Activated CD4-positive, alpha-beta T cell treated with anti-CD3 and anti-CD28 coated beads, Interleukin-2, amount 10 ng/mL, durations not matched to agents 24 days and 14 days (primary cell): ENCODE measurements around the gene PSME2. TPM values are rescaled to one million over a fixed set of nuclear protein-coding genes. Genes with fewer than 3 reads are reported as not detected.
A peak's percentile ranks its signal among the peaks of the same experiment; 100 is the strongest.

Source experiments
- DNase-seq: peaks from one replicate; pipeline ENCODE4 v3.0.0; 2022
- H3K27ac Mint-ChIP-seq: one replicate; pipeline ENCODE4 v1.8.0; 2022; ENCODE audit warnings: mild to moderate bottlenecking, mixed read lengths
- H3K27me3 Mint-ChIP-seq: one replicate; pipeline ENCODE4 v1.8.0; 2022; ENCODE audit warnings: mixed read lengths
- H3K36me3 Mint-ChIP-seq: one replicate; pipeline ENCODE4 v1.8.0; 2022; ENCODE audit warnings: low read depth, mild to moderate bottlenecking, mixed read lengths
- H3K4me1 Mint-ChIP-seq: one replicate; pipeline ENCODE4 v1.8.0; 2021; ENCODE audit warnings: mixed read lengths
- H3K4me3 Mint-ChIP-seq: one replicate; pipeline ENCODE4 v1.8.0; 2022; ENCODE audit warnings: mild to moderate bottlenecking, moderate library complexity, mixed read lengths
- H3K9me3 Mint-ChIP-seq: one replicate; pipeline ENCODE4 v1.8.0; 2021; ENCODE audit warnings: mixed read lengths
- intact Hi-C: fragments of 100-400 bp; cut with micrococcal nuclease; formaldehyde crosslinking; loops from one replicate; pipeline ENCODE4 v1.15.1; 2023
- total RNA-seq: library from RNA; stranded (reverse); gene quantifications from 2 replicates; pipeline ENCODE4 v1.2.3, GENCODE V29; 2022

PSME2 gene
- total RNA-seq, 1 donor from 2014 or later, result 565 TPM

DNA sequence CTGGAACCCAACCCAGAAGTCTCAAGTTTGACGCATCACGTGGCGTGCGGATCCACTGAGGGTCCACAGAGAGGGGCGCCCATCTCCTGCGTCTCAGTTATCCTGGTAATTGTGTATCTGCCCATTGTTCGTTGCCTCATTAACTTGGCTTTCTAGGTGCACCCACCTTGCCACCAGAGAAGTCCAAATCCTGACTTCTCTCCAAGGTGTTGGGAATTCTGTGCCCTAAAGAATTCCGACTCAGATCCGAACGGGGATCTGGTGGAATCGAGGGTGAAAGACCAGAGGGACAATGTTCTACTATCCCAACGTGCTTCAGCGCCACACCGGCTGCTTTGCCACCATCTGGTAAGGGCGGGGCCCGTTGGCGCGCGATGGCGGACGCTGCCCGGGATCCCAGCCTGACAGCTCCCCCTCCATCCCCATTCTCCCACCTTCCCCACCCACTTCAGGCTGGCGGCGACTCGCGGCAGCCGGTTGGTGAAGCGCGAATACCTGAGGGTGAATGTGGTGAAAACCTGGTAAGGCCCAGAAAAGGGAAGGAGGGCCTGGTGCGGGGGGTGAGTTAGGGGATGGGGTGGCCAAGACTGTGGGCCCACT is 26.0 kb upstream of the PSME2 start:
- Mint-ChIP-seq H3K4me3 (no peak overlapping the region), H3K4me1 (peaks cover 23% of the 10 kb centered on the region), H3K36me3 (peaks cover 61% of the 10 kb centered on the region), H3K27me3 (no peaks in the 10 kb centered on the region), H3K27ac (no peak overlapping the region), H3K9me3 (no peaks in the 10 kb centered on the region)
- no peak for DNase-seq
- intact Hi-C loops, result no loop called here

DNA sequence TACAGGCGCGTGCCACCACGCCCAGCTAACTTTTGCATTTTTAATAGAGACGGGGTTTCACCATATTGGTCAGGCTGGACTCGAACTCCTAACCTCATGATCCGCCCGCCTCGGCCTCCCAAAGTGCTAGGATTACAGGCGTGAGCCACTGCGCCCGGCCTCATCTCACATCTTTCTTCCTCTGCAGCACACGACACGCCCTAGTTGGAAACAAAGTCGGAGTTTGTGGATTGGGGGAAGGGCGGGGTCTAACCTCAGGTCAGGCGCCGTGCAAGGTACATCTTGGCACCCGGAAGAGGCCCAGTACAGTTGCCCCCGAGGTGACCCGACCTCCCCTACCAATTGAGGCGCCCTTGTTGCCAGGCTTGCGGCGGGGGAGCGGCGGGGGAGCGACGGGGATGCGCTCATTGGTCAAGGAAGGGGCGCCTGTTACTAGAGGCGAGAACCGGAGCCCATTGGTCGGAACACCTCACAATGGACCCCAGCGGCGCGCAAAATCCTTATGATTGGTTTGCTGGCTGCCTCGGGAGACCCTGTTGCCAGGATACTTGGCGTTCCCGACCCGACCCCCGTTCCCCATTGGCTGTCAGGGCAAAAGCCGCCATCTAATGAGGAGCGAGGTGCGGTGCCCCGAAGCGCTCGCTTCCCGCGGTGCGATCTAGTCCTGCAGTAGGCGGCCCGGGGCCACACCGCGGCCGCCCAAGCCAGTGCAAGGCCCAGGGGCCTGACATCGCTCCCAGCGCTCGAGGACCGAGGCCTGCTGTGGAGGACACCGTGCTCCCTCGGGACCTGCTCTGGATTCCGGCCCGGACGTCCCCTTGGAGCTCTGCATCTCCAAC is 25.2 kb upstream of the PSME2 start, which contains the start of gene REC8:
TSS of gene REC8 (plus strand) at position 659 of the 839 bp plus-strand sequence. CDS start 473 bp downstream, outside the sequence.
- H3K27ac Mint-ChIP-seq, result peak within 1 kb of the TSS; percentile 83
- H3K36me3 Mint-ChIP-seq, result peaks cover 58% of the 10 kb centered on the region
- peak within 1 kb of the TSS; percentile 72 for H3K4me3 Mint-ChIP-seq
- DNase-seq, result peak; percentile 76
- no peaks in the 10 kb centered on the region for H3K27me3 Mint-ChIP-seq
- intact Hi-C loops, result no loop called here
- H3K9me3 Mint-ChIP-seq, result no peaks in the 10 kb centered on the region
- peaks cover 26% of the 10 kb centered on the region for H3K4me1 Mint-ChIP-seq

DNA sequence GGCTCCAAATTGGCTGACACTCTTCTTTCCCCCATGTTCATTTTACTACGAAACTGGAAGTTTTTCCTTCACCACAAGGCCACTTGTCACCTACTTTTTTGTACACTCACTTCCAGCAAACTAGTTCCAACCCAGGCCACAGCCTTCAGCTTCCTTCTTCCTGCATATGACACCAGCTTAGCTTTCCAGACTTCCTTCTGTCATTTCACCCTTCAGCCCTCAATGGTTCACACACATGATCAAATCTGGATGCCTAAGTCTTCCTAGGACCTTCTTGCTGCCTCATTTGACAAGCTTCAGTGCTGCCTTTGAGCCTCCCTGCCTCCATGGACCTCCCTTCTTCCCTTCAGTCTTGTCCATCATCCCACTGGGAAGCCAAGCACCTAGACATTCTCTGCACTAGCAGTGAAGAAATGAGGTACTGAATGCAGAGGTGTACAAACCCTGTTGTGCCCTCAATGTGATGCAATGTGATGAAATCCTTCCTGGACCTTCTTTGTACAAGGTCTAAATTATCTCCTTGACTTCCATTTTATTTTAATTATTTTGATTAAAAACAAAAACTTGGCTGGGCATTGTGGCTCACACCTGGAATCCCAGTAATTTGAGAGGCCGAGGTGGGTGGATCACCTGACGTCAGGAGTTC is 21.2 kb upstream of the PSME2 start:
- peaks cover 77% of the 10 kb centered on the region for H3K36me3 Mint-ChIP-seq
- no peak for DNase-seq
- H3K4me3 Mint-ChIP-seq, result no peak overlapping the region
- peaks cover 50% of the 10 kb centered on the region for H3K4me1 Mint-ChIP-seq
- peak overlapping the region; percentile 79 for H3K27ac Mint-ChIP-seq
- intact Hi-C loops, result no loop called here
- H3K27me3 Mint-ChIP-seq, result no peaks in the 10 kb centered on the region
- no peaks in the 10 kb centered on the region for H3K9me3 Mint-ChIP-seq

DNA sequence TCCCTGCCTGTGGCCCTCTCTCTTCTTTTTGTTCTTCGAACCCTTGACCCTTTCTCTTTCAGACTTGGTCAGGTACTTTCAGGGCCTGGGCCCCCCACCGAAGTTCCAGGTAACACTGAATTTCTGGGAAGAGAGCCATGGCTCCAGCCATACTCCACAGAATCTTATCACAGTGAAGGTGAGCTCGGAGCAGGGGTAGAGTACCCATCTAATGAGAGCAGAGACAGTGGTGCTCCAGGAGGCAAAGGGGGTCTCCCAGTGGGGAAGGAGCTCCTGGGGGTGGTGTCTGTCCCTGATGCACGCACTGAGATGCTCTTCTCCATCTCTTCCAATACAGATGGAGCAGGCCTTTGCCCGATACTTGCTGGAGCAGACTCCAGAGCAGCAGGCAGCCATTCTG is 19.4 kb upstream of the PSME2 start:
- DNase-seq, result no peak
- Mint-ChIP-seq H3K4me1 (peaks cover 54% of the 10 kb centered on the region), H3K27ac (peak overlapping the region; percentile 53), H3K9me3 (no peaks in the 10 kb centered on the region), H3K27me3 (peaks cover 2% of the 10 kb centered on the region), H3K4me3 (no peak overlapping the region), H3K36me3 (peaks cover 85% of the 10 kb centered on the region)
- intact Hi-C loops, result no loop called here

DNA sequence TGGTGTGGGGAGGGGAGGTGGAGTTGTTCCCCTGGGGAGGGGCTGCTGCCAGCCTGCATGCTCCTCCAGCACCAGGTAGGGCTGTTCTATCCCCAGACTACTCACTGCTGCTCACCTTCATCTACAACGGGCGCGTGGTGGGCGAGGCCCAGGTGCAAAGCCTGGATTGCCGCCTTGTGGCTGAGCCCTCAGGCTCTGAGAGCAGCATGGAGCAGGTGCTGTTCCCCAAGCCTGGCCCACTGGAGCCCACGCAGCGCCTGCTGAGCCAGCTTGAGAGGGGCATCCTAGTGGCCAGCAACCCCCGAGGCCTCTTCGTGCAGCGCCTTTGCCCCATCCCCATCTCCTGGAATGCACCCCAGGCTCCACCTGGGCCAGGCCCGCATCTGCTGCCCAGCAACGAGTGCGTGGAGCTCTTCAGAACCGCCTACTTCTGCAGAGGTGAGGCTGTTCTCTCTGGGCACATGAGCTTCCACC is 18.1 kb upstream of the PSME2 start:
- peak overlapping the region; percentile 49 for H3K4me3 Mint-ChIP-seq
- peak overlapping the region; percentile 68 for H3K27ac Mint-ChIP-seq

DNA sequence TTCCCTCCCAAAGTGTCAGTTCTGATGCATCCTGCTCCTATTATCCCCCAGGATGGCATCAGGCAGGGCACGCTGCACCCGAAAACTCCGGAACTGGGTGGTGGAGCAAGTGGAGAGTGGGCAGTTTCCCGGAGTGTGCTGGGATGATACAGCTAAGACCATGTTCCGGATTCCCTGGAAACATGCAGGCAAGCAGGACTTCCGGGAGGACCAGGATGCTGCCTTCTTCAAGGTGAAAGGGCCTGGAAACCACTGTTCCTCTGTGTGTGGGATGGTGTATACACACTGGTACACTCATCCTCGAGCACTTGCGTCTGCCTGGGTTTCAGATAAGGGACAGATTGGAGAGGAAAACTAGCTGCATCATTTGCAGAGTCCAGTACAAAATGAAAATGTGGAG is 15.7 kb upstream of the PSME2 start:
- peak; percentile 74 for DNase-seq
- H3K27me3 Mint-ChIP-seq, result peaks cover 2% of the 10 kb centered on the region
- no peaks in the 10 kb centered on the region for H3K9me3 Mint-ChIP-seq
- intact Hi-C loops, result loop anchor here (5.0 kb wide), 2 partner anchors 105 to 150 kb away; no protein-coding TSS in a partner anchor
- H3K36me3 Mint-ChIP-seq, result peaks cover 89% of the 10 kb centered on the region
- H3K27ac Mint-ChIP-seq, result peak overlapping the region; percentile 97
- peak overlapping the region; percentile 93 for H3K4me3 Mint-ChIP-seq
- peaks cover 51% of the 10 kb centered on the region for H3K4me1 Mint-ChIP-seq

More for the DNA sequence above, 18.1 kb upstream of the PSME2 start:
- peaks cover 85% of the 10 kb centered on the region for H3K36me3 Mint-ChIP-seq
- no peaks in the 10 kb centered on the region for H3K9me3 Mint-ChIP-seq
- peaks cover 61% of the 10 kb centered on the region for H3K4me1 Mint-ChIP-seq
- DNase-seq, result no peak
- intact Hi-C loops, result loop anchor here (5.0 kb wide), 2 partner anchors 107 to 152 kb away; no protein-coding TSS in a partner anchor
- H3K27me3 Mint-ChIP-seq, result peaks cover 2% of the 10 kb centered on the region

DNA sequence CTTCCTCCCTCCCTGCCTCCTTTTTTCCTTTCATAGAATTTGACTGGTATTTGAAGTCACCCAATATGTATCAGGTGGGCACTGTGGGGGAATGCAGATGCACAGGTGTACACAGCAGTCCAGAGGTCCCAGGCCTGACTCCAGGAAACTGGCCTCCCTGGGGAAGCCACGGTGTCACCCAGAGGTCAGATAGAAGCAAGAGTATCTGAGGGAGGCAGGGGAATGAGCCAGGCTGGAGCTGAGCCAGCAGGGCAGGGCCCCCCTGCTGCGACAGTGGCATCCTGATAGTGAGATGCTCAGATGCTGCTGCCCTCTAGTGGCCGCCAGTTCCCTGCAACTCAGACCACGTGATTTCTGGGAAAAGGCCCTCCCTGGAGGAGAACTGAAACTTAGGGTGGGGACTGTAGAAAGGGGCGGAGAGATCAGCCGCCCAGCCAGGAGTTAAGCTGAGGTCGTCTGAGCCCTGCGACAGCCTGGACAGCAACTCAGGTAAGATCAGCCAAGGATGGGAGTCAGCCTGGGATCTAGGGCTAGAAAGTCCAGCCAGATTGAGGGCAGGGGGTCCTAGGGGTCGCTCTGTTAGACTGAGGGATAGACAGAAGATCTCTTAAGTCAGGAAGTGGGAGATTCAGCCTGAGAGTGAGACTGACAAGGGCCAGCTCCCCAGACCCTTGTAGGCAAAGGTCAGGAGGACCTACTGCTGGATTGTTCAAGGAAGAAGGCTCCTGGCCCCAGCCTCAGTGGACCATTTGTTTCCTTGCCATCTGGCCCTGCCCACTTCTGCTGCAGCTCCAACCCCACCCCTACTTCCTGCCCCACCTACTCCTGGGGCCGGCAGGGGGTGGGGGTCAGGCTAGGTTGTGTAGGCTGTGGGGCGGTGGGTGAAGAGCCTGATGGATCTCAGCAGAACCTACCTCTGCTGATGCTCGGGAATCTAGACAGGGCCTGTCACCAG is 14.7 kb upstream of the PSME2 start, which contains the start of gene IRF9:
TSS of gene IRF9 (plus strand) at position 416 of the 955 bp plus-strand sequence. CDS start 880 bp downstream, outside the sequence.
- intact Hi-C loops, result loop anchor here (1.0 to 5.0 kb wide), 9 partner anchors 14 to 149 kb away; partner anchors contain the start of genes CHMP4A, DCAF11, EMC9 and IPO4
- Mint-ChIP-seq H3K36me3 (peaks cover 86% of the 10 kb centered on the region), H3K9me3 (no peaks in the 10 kb centered on the region), H3K27ac (peak within 1 kb of the TSS; percentile 97), H3K27me3 (peaks cover 2% of the 10 kb centered on the region), H3K4me3 (peak within 1 kb of the TSS; percentile 93), H3K4me1 (peaks cover 51% of the 10 kb centered on the region)
- peak; percentile 100 for DNase-seq

DNA sequence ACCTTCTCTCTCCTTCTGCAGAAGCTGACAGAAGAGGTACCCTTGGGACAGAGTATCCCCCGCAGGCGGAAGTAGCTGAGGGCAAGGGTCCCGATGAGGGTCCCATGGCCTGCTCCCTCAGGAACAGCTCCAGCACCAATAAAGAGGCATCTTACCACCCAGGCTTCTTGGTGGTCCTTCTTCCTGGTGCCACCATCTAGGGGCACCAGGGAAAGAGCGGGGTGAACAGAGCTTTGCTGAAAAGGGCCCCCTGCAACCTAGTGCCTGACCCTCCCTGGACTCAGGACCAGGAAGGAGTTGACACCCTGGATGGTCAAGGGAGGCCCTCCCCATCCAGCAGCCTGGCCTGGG is 14.1 kb upstream of the PSME2 start:
- peaks cover 86% of the 10 kb centered on the region for H3K36me3 Mint-ChIP-seq
- peaks cover 49% of the 10 kb centered on the region for H3K4me1 Mint-ChIP-seq
- H3K27ac Mint-ChIP-seq, result peak overlapping the region; percentile 97
- H3K9me3 Mint-ChIP-seq, result no peaks in the 10 kb centered on the region
- peaks cover 2% of the 10 kb centered on the region for H3K27me3 Mint-ChIP-seq
- intact Hi-C loops, result loop anchor here (5.0 kb wide), 2 partner anchors 103 to 148 kb away; no protein-coding TSS in a partner anchor
- DNase-seq, result no peak
- peak overlapping the region; percentile 93 for H3K4me3 Mint-ChIP-seq

DNA sequence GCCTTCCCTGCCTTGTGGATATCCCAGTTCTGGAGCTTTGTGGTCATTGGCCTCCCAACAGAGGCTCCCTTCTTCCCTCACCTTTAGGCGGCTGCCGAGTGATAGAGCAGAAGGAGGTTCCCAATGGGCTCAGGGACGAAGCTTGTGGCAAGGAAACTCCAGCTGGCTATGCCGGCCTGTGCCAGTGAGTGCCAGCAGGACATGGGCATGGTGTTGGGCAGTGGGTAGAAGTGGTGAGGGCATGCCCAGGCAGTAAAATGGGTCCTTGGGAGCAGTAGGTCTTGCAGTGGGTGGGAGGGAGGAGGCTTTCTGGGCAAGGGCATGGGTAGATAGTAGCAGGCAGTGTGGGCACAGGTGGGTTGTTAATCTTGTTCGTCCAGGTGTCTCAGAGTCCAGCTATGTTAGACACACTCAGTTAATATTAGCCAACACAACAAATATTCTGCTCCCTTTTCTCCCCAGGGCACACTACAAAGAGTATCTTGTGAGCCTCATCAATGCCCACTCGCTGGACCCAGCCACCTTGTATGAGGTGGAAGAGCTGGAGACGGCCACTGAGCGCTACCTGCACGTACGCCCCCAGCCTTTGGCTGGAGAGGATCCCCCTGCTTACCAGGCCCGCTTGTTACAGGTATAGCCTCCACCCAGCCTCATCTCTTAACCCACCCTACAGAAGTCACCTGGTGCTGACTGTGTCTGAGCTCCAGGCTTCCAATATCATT is 13.5 kb upstream of the PSME2 start:
- Mint-ChIP-seq H3K36me3 (peaks cover 84% of the 10 kb centered on the region), H3K27me3 (peaks cover 2% of the 10 kb centered on the region), H3K4me1 (peaks cover 46% of the 10 kb centered on the region), H3K4me3 (peak overlapping the region; percentile 93), H3K27ac (peak overlapping the region; percentile 97), H3K9me3 (no peaks in the 10 kb centered on the region)
- no peak for DNase-seq
- intact Hi-C loops, result loop anchor here (5.0 kb wide), 2 partner anchors 103 to 148 kb away; no protein-coding TSS in a partner anchor

DNA sequence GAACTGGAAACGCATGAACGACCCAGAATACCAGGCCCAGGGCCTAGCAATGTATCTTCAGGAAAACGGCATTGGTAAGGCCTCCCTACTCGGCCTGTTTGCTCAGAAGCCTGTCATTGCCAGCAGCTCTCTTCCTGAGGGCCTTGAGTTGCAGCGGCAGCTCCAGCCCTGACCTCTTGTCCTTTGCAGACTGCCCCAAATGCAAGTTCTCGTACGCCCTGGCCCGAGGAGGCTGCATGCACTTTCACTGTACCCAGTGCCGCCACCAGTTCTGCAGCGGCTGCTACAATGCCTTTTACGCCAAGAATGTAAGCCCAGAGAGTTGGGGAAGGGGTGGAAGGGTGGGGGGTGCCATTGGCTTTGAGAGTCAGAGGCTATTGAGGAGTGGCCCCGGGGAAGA is 10.9 kb upstream of the PSME2 start:
- intact Hi-C loops, result no loop called here
- peaks cover 72% of the 10 kb centered on the region for H3K36me3 Mint-ChIP-seq
- no peaks in the 10 kb centered on the region for H3K9me3 Mint-ChIP-seq
- H3K4me1 Mint-ChIP-seq, result peaks cover 30% of the 10 kb centered on the region
- peaks cover 2% of the 10 kb centered on the region for H3K27me3 Mint-ChIP-seq
- no peak for DNase-seq
- no peak overlapping the region for H3K27ac Mint-ChIP-seq
- no peak overlapping the region for H3K4me3 Mint-ChIP-seq

DNA sequence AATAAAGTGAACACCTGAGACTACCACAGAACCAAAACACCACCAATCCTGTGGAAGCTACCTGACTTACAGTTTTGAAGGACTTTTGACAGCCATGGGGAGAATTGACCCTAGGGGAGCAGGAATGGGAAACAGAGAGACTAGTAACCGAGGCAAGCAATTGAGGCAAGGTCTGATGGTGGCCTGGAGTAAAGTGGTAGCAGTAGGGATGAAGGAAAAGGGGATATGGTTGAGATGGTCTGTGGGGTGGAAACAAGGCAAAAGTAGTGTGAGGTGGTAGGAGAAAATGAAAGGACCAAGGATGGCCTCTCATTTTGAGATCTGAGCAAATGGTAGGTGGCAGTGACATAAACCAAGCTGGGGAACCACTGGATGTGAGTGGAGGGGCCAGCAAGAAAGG is 10.4 kb upstream of the PSME2 start:
- peak overlapping the region; percentile 39 for H3K27ac Mint-ChIP-seq
- no peaks in the 10 kb centered on the region for H3K9me3 Mint-ChIP-seq
- H3K4me3 Mint-ChIP-seq, result no peak overlapping the region
- peaks cover 2% of the 10 kb centered on the region for H3K27me3 Mint-ChIP-seq
- no peak for DNase-seq
- intact Hi-C loops, result no loop called here
- peaks cover 27% of the 10 kb centered on the region for H3K4me1 Mint-ChIP-seq
- H3K36me3 Mint-ChIP-seq, result peaks cover 71% of the 10 kb centered on the region

DNA sequence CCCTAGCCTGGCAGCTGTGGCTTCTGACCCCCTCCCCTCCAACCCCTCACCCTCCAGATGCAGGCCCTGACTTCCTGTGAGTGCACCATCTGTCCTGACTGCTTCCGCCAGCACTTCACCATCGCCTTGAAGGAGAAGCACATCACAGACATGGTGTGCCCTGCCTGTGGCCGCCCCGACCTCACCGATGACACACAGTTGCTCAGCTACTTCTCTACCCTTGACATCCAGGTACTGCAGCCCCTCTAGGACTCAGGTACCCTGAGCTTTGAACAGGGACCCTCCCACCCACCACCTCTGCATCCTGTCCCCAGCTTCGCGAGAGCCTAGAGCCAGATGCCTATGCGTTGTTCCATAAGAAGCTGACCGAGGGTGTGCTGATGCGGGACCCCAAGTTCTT is 8.7 kb upstream of the PSME2 start:
- intact Hi-C loops, result no loop called here
- H3K27ac Mint-ChIP-seq, result no peak overlapping the region
- H3K36me3 Mint-ChIP-seq, result peaks cover 66% of the 10 kb centered on the region
- H3K4me1 Mint-ChIP-seq, result peaks cover 22% of the 10 kb centered on the region
- H3K4me3 Mint-ChIP-seq, result no peak overlapping the region
- H3K27me3 Mint-ChIP-seq, result no peaks in the 10 kb centered on the region
- H3K9me3 Mint-ChIP-seq, result no peaks in the 10 kb centered on the region
- DNase-seq, result no peak
